WTC11 (cell line): ENCODE data around the gene CLSTN2. TPM values are rescaled to one million over a fixed set of nuclear protein-coding genes. Genes with fewer than 3 reads are reported as not detected.

Experiments used
- ATAC-seq: fragments of 200-7000 bp; cut with Tn5 transposase; 2 replicates; pipeline ENCODE4 v1.10.0; 2021; ENCODE audit warnings: mild to moderate bottlenecking, moderate library complexity
- CTCF ChIA-PET: fragments of 300-600 bp; sonication (Branson Sonifier 250); formaldehyde crosslinking; loops from one replicate; lab custom pipeline; 2021; ENCODE audit warnings: antibody characterized with exemption; lab: Charles Lee
- POLR2A ChIA-PET: fragments of 350-600 bp; sonication (Branson Sonifier 250); formaldehyde crosslinking; loops from one replicate; lab custom pipeline; 2021; ENCODE audit warnings: antibody characterized with exemption; lab: Charles Lee
- DNase-seq: peaks from one replicate; pipeline ENCODE4 v3.0.0; 2021; ENCODE audit warnings: low spot score
- H3K27ac Mint-ChIP-seq: 2 replicates; pipeline ENCODE4 v1.8.0; 2021; ENCODE audit warnings: mixed read lengths
- H3K27me3 Mint-ChIP-seq: 2 replicates; pipeline ENCODE4 v1.8.0; 2021; ENCODE audit warnings: low read depth, mild to moderate bottlenecking, moderate library complexity, mixed read lengths
- H3K36me3 Mint-ChIP-seq: 2 replicates; pipeline ENCODE4 v1.8.0; 2021; ENCODE audit warnings: mixed read lengths
- H3K4me1 Mint-ChIP-seq: 2 replicates; pipeline ENCODE4 v1.8.0; 2022; ENCODE audit warnings: mixed read lengths
- H3K4me3 Mint-ChIP-seq: 2 replicates; pipeline ENCODE4 v1.8.0; 2021; ENCODE audit warnings: mild to moderate bottlenecking, moderate library complexity, mixed read lengths
- H3K9me3 Mint-ChIP-seq: 2 replicates; pipeline ENCODE4 v1.8.0; 2021; ENCODE audit warnings: mixed read lengths
- ATF3 ChIP-seq: sonication (generic); formaldehyde crosslinking; conservative IDR thresholded peaks from 2 replicates; pipeline ENCODE4 v1.8.1; 2022; ENCODE audit warnings: mild to moderate bottlenecking, missing genetic modification reagents
- ATF6 ChIP-seq: sonication (generic); formaldehyde crosslinking; IDR thresholded peaks from 2 replicates; pipeline ENCODE4 v1.8.1; 2023; ENCODE audit warnings: mild to moderate bottlenecking, missing genetic modification reagents
- CTCF ChIP-seq: fragments of 200-600 bp; IDR thresholded peaks from 2 replicates; pipeline ENCODE4 v1.8.0; 2022; ENCODE audit warnings: antibody characterized with exemption
- GTF2I ChIP-seq: fragments of 250-450 bp; sonication (Bioruptor Pico); conservative IDR thresholded peaks from 2 replicates; pipeline ENCODE4 v1.4.0; 2021; ENCODE audit warnings: mild to moderate bottlenecking
- HMGXB4 ChIP-seq: sonication (generic); formaldehyde crosslinking; IDR thresholded peaks from 2 replicates; pipeline ENCODE4 v1.8.1; 2023; ENCODE audit warnings: mild to moderate bottlenecking, moderate library complexity, missing genetic modification reagents
- JAZF1 ChIP-seq: fragments of 250-450 bp; sonication (Bioruptor Pico); IDR thresholded peaks from 2 replicates; pipeline ENCODE4 v1.9.0; 2021; ENCODE audit warnings: moderate library complexity, mild to moderate bottlenecking, inconsistent platforms
- JUN ChIP-seq: sonication (generic); formaldehyde crosslinking; IDR thresholded peaks from 2 replicates; pipeline ENCODE4 v1.8.0; 2023; ENCODE audit warnings: mild to moderate bottlenecking, missing genetic modification reagents
- KAT7 ChIP-seq: sonication (generic); formaldehyde crosslinking; IDR thresholded peaks from 2 replicates; pipeline ENCODE4 v1.8.1; 2023; ENCODE audit warnings: missing genetic modification reagents, mild to moderate bottlenecking, borderline replicate concordance
- NR3C1 ChIP-seq: sonication (generic); formaldehyde crosslinking; conservative IDR thresholded peaks from 2 replicates; pipeline ENCODE4 v1.8.1; 2023; ENCODE audit warnings: low read depth, mild to moderate bottlenecking, missing genetic modification reagents
- OVOL2 ChIP-seq: fragments of 250-450 bp; sonication (Bioruptor Pico); IDR thresholded peaks from 2 replicates; pipeline ENCODE4 v1.9.0; 2021; ENCODE audit warnings: mild to moderate bottlenecking, borderline replicate concordance
- PREB ChIP-seq: sonication (generic); formaldehyde crosslinking; IDR thresholded peaks from 2 replicates; pipeline ENCODE4 v1.8.1; 2022; ENCODE audit warnings: mild to moderate bottlenecking, missing genetic modification reagents, moderate library complexity, borderline replicate concordance
- RORB ChIP-seq: fragments of 250-450 bp; sonication (Bioruptor Pico); IDR thresholded peaks from 2 replicates; pipeline ENCODE4 v1.9.0; 2021; ENCODE audit warnings: mild to moderate bottlenecking
- TP53 ChIP-seq: sonication (generic); formaldehyde crosslinking; IDR thresholded peaks from 2 replicates; pipeline ENCODE4 v1.8.1; 2023; ENCODE audit warnings: mild to moderate bottlenecking, missing genetic modification reagents
- USF1 ChIP-seq: sonication (generic); formaldehyde crosslinking; IDR thresholded peaks from 2 replicates; pipeline ENCODE4 v1.8.0; 2022; ENCODE audit warnings: mild to moderate bottlenecking, missing genetic modification reagents
- ZNF425 ChIP-seq: fragments of 250-450 bp; sonication (Bioruptor Pico); conservative IDR thresholded peaks from 2 replicates; pipeline ENCODE4 v1.9.0; 2021; ENCODE audit warnings: mild to moderate bottlenecking
- ZNF532 ChIP-seq: fragments of 250-450 bp; sonication (Bioruptor Pico); IDR thresholded peaks from 2 replicates; pipeline ENCODE4 v1.9.0; 2021; ENCODE audit warnings: mild to moderate bottlenecking, borderline replicate concordance
- total RNA-seq: library from RNA; stranded (reverse); gene quantifications from 3 replicates; pipeline ENCODE4 v1.2.3, GENCODE V29; 2021

Gene CLSTN2
- total RNA-seq, 1 experiment from 2014 or later = 0.35 TPM

- ChIA-PET CTCF (no interaction called here), POLR2A (no interaction called here)
- no peak for ATAC-seq
- Mint-ChIP-seq H3K9me3 (no peaks in the 10 kb centered on the region), H3K4me1 (peaks cover 11% of the 10 kb centered on the region), H3K27ac (no peak overlapping the region), H3K27me3 (peaks cover 4% of the 10 kb centered on the region; the same call in 1 of the 2 replicates), H3K36me3 (no peaks in the 10 kb centered on the region), H3K4me3 (no peak overlapping the region)
- DNase-seq = no peak
- TF ChIP-seq JAZF1 (CRISPR knock-in tag) (no peak), JUN (CRISPR knock-in tag) (no peak), KAT7 (CRISPR knock-in tag) (no peak), HMGXB4 (CRISPR knock-in tag) (no peak), ATF6 (no peak), OVOL2 (no peak), RORB (CRISPR knock-in tag) (no peak), CTCF (no peak), TP53 (CRISPR knock-in tag) (no peak), GTF2I (CRISPR knock-in tag) (no peak), NR3C1 (CRISPR knock-in tag) (no peak), ATF3 (CRISPR knock-in tag) (no peak), USF1 (CRISPR knock-in tag) (no peak), PREB (no peak), ZNF425 (CRISPR knock-in tag) (no peak), ZNF532 (no peak)
Observed at GRCh38 chr3:140273542-140274195, 338.7 kb downstream of the CLSTN2 start.
